Measurements from ENCODE around the gene TTC33. TPM values are rescaled to one million over a fixed set of nuclear protein-coding genes. Genes with fewer than 3 reads are reported as not detected.

The TTC33 gene
- total and polyA plus RNA-seq, 2 of the 4 experiments (the other 2 are of a cell fraction) = 3.1 to 8.1 TPM

GRCh38 chr5:40494631-40495236 lies 261.0 kb downstream of the TTC33 start:
- no peak for TF ChIP-seq NFE2L2 (IDR thresholded peaks at IDR 0.05; ENCODE audit: low read depth, low read length)
- TF ChIP-seq MAFK (IDR thresholded peaks at IDR 0.05; ENCODE audit: low read depth, low read length) = no peak
- TF ChIP-seq, protein P1, sequence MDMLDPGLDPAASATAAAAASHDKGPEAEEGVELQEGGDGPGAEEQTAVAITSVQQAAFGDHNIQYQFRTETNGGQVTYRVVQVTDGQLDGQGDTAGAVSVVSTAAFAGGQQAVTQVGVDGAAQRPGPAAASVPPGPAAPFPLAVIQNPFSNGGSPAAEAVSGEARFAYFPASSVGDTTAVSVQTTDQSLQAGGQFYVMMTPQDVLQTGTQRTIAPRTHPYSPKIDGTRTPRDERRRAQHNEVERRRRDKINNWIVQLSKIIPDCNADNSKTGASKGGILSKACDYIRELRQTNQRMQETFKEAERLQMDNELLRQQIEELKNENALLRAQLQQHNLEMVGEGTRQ (IDR thresholded peaks at IDR 0.05; ENCODE audit: low read depth, low read length) = no peak
- TF ChIP-seq CEBPB (IDR thresholded peaks at IDR 0.05; ENCODE audit: low read depth, low read length) = no peak
- no peak for TF ChIP-seq SMC3 (IDR thresholded peaks at IDR 0.05; ENCODE audit: low read depth, low read length)
- no peak for TF ChIP-seq CHD1 (IDR thresholded peaks at IDR 0.05; ENCODE audit: low read depth, low read length)
- TF ChIP-seq BHLHE40 (IDR thresholded peaks at IDR 0.05; ENCODE audit: low read depth, low read length) = no peak
- H2BK120ac ChIP-seq (ENCODE audit: low read depth, low read length) = no peak overlapping the region
- H3K4me2 ChIP-seq (ENCODE audit: low read depth, low read length) = no peak overlapping the region
- no peak overlapping the region for H2AK5ac ChIP-seq (ENCODE audit: low read depth, low read length)
- H3K9me1 ChIP-seq (ENCODE audit: insufficient read depth, low read length) = peaks cover 2% of the 10 kb centered on the region; the same call in 1 of the 2 replicates
- H3K36me3 ChIP-seq (ENCODE audit: control insufficient read depth, insufficient read depth, low read length) = no peaks in the 10 kb centered on the region
- in situ Hi-C loops (cut with MboI; ENCODE audit: low sequenced_read_pairs) (no loop called here), dilution Hi-C loops (cut with HindIII; ENCODE audit: low sequenced_read_pairs, unreplicated experiment) (no loop called here), intact Hi-C loops (cut with micrococcal nuclease) (no loop called here)
- no peak overlapping the region for H3K4ac ChIP-seq (ENCODE audit: low read depth, low read length)
- H3K4me3 ChIP-seq (ENCODE audit: insufficient read depth, low read depth, low read length) = no peak overlapping the region
- ATAC-seq (ENCODE audit: low read depth) (peak; percentile 66), DNase-seq (no peak)
- H2BK15ac ChIP-seq (ENCODE audit: low read depth, low read length) = no peak overlapping the region
- no peak overlapping the region for H4K5ac ChIP-seq (ENCODE audit: low read depth, low read length)
- no peak overlapping the region for H2AK9ac ChIP-seq (replicated peaks; ENCODE audit: low read depth, low read length, poor library complexity)
- H3K27me3 ChIP-seq (ENCODE audit: control insufficient read depth, insufficient read depth, low read length) = no peaks in the 10 kb centered on the region
- no peak overlapping the region for H3K23ac ChIP-seq (ENCODE audit: low read depth, low read length)
- BruUV-seq (replicated peaks) = no TSS peak
- H3K18ac ChIP-seq (ENCODE audit: low read depth, low read length) = peak overlapping the region; percentile 9; the same call in 1 of the 2 replicates
- H3K14ac ChIP-seq (replicated peaks; ENCODE audit: low read depth, low read length) = no peak overlapping the region
- no CpG with 5 or more reads among the region's 4 CpGs for WGBS, 2 experiments (ENCODE audit: extremely low coverage in 2 of 2, insufficient read length in 1 of 2)
- no peak overlapping the region for H3K56ac ChIP-seq (ENCODE audit: extremely low read depth, insufficient read depth, low read length)
- no peak overlapping the region for H4K91ac ChIP-seq (ENCODE audit: insufficient read depth, low read depth, low read length)
- POLR2A ChIA-PET (ENCODE audit: unreplicated experiment) = no interaction called here
- H3K9me3 ChIP-seq (ENCODE audit: control insufficient read depth, insufficient read depth, low read length) = no peaks in the 10 kb centered on the region
- H3K79me1 ChIP-seq (ENCODE audit: low read depth in 1 of 2, low read length in 2 of 2) = no peaks in the 10 kb centered on the region
- H3K9ac ChIP-seq (ENCODE audit: low read depth, low read length) = no peak overlapping the region
- H3K4me1 ChIP-seq (ENCODE audit: control insufficient read depth, insufficient read depth, low read length) = no peaks in the 10 kb centered on the region
- no peak overlapping the region for H4K8ac ChIP-seq (ENCODE audit: low read depth in 2 of 2, low read length in 2 of 2)
- H2AFZ ChIP-seq (replicated peaks; ENCODE audit: low read length, poor library complexity) = no peak overlapping the region
- H3K27ac ChIP-seq (ENCODE audit: insufficient read depth, low read length) = no peak overlapping the region
- H2BK20ac ChIP-seq (ENCODE audit: low read depth, low read length) = no peak overlapping the region
- no peak overlapping the region for H2BK5ac ChIP-seq (ENCODE audit: low read depth, low read length, poor library complexity, severe bottlenecking)
- CTCF ChIA-PET = no interaction called here
- no peaks in the 10 kb centered on the region for H4K20me1 ChIP-seq (ENCODE audit: insufficient read depth, low read length)

All from IMR-90 (cell line).